Naive B cell (primary cell): Measurements from ENCODE around the gene IFNL2. TPM values are rescaled to one million over a fixed set of nuclear protein-coding genes. Genes with fewer than 3 reads are reported as not detected.
A peak's percentile ranks its signal among the peaks of the same experiment; 100 is the strongest.
"Not testable (repeated sequence)": the region's sequence is repeated elsewhere in the genome, so short reads cannot be mapped to it uniquely, and the experiment has no call there.

Experiments used
- ATAC-seq, 2 donors: fragments of 150-1000 bp; cut with Tn5 transposase; 2 replicates each; pipeline ENCODE4 v1.10.0; 2021; ENCODE audit warnings: low read depth in 2 of 2, mild to moderate bottlenecking in 2 of 2, moderate library complexity in 2 of 2
- DNase-seq: peaks from one replicate; pipeline ENCODE4 v3.0.0; 2022
- H3K27ac Mint-ChIP-seq, 6 donors: one replicate each; pipeline ENCODE4 v1.8.0; 2020 to 2022; ENCODE audit warnings: mild to moderate bottlenecking in 6 of 6, mixed read lengths in 6 of 6, moderate library complexity in 5 of 6, inconsistent platforms in 2 of 6
- H3K27me3 Mint-ChIP-seq, 3 donors: one replicate each; pipeline ENCODE4 v1.8.0; 2021 to 2022; ENCODE audit warnings: mixed read lengths in 3 of 3, mild to moderate bottlenecking in 1 of 3
- H3K36me3 Mint-ChIP-seq, 2 donors: one replicate each; pipeline ENCODE4 v1.8.0; 2020 to 2022; ENCODE audit warnings: mixed read lengths in 2 of 2, inconsistent platforms in 1 of 2, mild to moderate bottlenecking in 1 of 2
- H3K4me1 Mint-ChIP-seq, 3 donors: one replicate each; pipeline ENCODE4 v1.8.0; 2020 to 2022; ENCODE audit warnings: mixed read lengths in 3 of 3, inconsistent platforms in 1 of 3, mild to moderate bottlenecking in 1 of 3, moderate library complexity in 1 of 3
- H3K4me3 Mint-ChIP-seq, 8 donors: one replicate each; pipeline ENCODE4 v1.8.0; 2020 to 2022; ENCODE audit warnings: mild to moderate bottlenecking in 8 of 8, mixed read lengths in 8 of 8, moderate library complexity in 8 of 8, inconsistent platforms in 2 of 8
- H3K9me3 Mint-ChIP-seq, 7 donors: one replicate each; pipeline ENCODE4 v1.8.0; 2020 to 2022; ENCODE audit warnings: mixed read lengths in 7 of 7, mild to moderate bottlenecking in 5 of 7, inconsistent platforms in 2 of 7, moderate library complexity in 1 of 7
- polyA plus RNA-seq, 6 donors: library from polyadenylated mRNA; unstranded; fragments of 300-500 nt; fragmentation: Illumina TruSeq; gene quantifications; one replicate each; pipeline ENCODE4 v1.2.3, GENCODE V29; 2021; ENCODE audit warnings: low read depth in 6 of 6

IFNL2 gene
- polyA plus RNA-seq, 6 donors from 2014 or later, result not detected

DNA sequence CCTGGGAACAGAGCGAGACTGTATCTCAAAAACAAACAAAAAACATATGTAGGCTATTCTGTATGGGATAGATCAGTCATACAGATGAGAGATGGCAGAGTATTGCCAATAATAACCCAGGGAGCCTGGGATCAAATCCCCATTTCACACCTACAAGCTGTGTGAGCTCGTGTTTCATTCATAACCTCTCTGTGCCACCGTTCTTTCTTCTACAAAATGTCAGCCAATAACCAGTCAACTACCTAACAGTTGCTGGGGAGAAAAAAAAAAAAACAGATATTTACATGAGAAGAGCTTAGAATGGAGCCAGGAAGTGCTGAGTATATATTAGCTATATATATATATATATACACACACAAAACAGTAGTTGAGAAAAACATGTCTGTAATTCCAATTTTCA is 6.5 kb upstream of the IFNL2 start:
- no peak overlapping the region for H3K27ac Mint-ChIP-seq
- H3K4me1 Mint-ChIP-seq, result peaks cover 0 to 4% (median 3%) of the 10 kb centered on the region in 3 donors
- no peak overlapping the region for H3K4me3 Mint-ChIP-seq
- peaks cover 5 to 8% of the 10 kb centered on the region in 2 donors for H3K36me3 Mint-ChIP-seq
- DNase-seq (no peak), ATAC-seq (no peak)
- peaks cover 0 to 5% (median 2%) of the 10 kb centered on the region in 7 donors for H3K9me3 Mint-ChIP-seq
- H3K27me3 Mint-ChIP-seq, result peaks cover 32 to 57% (median 40%) of the 10 kb centered on the region in 3 donors

DNA sequence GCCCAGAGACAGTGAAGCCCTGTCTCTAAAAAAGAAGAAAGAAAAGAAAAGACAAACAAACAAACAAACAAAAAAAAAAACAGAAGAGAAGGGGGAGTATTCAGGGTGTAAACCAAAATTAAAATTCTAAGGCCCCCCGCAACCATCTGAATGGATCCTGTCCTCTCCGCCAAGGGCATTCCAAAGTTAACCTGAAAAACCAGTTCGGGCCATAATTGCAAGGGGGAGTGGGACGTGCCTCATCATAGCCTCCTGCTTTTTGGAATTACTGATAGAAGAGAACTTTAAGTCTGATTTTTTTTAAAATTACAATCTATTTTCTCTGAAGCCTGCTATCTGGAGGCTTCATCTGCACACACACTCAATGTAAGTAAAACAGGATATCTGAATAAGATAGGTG is 5.7 kb upstream of the IFNL2 start:
- peaks cover 5 to 8% of the 10 kb centered on the region in 2 donors for H3K36me3 Mint-ChIP-seq
- H3K9me3 Mint-ChIP-seq, result peaks cover 0 to 5% (median 0%) of the 10 kb centered on the region in 7 donors
- no peak for DNase-seq
- no peak overlapping the region for H3K4me3 Mint-ChIP-seq
- H3K27me3 Mint-ChIP-seq, result peaks cover 29 to 57% (median 35%) of the 10 kb centered on the region in 3 donors
- no peak for ATAC-seq
- peaks cover 0 to 4% (median 3%) of the 10 kb centered on the region in 3 donors for H3K4me1 Mint-ChIP-seq
- H3K27ac Mint-ChIP-seq, result no peak overlapping the region

DNA sequence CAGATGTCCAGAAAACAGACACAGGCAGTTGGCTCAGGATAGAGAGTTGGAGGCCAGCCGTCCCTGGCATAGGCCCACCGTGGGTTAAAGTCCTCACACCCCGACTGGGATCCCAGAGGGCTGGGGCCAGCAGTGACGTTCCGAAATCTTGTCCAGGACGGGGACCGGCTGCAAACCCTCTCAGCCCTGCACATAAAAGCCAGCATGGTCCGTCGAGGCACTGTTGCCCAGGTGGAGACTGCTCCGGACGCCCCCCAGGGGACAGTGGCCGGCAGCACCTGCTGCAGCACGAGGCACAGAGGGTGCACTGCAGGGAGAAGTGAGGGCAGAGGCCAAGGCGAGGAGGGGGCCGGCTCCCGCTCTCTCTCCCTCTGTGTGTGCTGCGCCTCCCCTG is 4.3 kb upstream of the IFNL2 start:
- Mint-ChIP-seq H3K27me3 (peaks cover 25 to 64% (median 38%) of the 10 kb centered on the region in 3 donors), H3K36me3 (peaks cover 5 to 8% of the 10 kb centered on the region in 2 donors), H3K4me1 (peaks cover 0 to 4% (median 3%) of the 10 kb centered on the region in 3 donors), H3K9me3 (peaks cover 0 to 5% (median 0%) of the 10 kb centered on the region in 7 donors), H3K27ac (no peak overlapping the region), H3K4me3 (no peak overlapping the region)
- no peak for DNase-seq
- no peak for ATAC-seq

DNA sequence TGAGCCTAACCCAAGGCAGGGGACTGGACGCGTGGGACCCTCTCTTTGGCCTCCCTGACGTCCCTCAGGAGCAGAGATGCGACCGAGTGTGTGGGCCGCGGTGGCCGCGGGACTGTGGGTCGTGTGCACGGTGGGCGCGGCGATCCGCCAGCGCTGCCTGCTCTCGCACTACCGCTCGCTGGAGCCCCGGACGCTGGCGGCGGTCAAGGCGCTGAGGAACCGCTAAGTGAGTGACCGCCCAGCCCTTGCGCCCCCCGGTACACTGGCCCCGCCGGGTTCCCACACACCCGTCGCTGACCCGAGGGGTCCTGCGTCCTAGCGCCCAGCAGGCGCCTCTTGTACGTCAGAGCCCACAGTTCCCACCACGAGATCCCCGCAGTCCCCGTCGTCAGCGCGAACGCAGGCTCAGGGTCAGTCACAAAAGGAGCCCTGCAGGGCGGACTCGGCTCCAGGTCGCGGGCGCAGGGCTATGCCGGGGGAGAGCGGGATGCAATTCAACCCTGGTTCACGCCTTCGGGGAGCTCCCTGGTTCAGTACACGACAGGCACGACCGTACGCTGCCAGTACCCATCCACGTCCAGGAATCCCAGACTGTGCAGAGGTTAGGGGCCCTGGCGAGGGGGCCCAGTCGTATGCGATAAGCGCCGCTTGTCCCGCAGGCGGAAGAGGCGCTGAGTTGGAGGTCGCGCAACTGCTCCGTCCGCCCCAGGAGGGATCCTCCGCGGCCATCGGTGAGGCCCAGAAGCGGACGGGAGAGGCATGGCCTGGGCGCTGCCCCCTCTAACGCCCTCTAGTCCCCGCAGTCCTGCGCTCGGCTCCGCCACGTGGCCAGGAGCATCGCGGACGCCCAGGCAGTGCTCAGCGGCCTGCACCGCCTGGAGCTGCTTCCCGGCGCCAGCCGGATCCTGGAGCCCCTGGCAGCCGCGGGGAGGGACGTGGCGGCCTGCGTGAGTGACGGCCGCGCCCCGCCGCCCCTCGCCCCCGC is 3.6 kb upstream of the IFNL2 start:
- peaks cover 0 to 5% (median 0%) of the 10 kb centered on the region in 7 donors for H3K9me3 Mint-ChIP-seq
- H3K36me3 Mint-ChIP-seq, result peaks cover 5 to 8% of the 10 kb centered on the region in 2 donors
- H3K4me3 Mint-ChIP-seq, result no peak overlapping the region
- peaks cover 25 to 71% (median 45%) of the 10 kb centered on the region in 3 donors for H3K27me3 Mint-ChIP-seq
- DNase-seq, result no peak
- H3K27ac Mint-ChIP-seq, result no peak overlapping the region
- H3K4me1 Mint-ChIP-seq, result peaks cover 0 to 4% (median 3%) of the 10 kb centered on the region in 3 donors
- ATAC-seq, result no peak

DNA sequence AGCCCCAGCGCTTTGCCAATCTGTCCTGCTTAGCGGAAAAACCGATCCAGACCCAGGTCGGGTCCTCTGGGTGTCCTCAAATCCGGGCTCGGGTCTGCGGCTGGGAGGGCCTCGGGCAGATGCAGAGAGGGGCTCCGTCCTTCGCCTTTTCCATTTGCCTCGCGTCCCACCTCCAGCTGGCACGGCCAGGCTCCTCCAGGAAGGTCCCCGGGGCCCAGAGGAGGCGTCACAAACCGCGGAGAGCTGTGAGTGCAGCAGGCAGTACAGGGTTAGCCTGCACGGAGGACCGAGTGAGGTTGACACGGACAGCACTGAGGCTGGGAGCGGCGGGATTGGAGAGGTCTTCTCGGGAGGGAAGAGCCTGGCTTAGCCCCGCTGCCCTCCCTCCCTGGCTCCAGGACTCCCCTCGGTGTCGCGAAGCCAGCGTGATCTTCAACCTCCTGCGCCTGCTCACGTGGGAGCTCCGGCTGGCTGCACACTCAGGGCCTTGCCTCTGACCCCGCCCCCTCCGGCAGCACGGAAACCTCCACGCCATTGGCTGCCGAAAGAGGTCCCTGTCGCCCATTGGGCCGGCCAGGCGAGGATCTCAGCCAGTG is 2.8 kb upstream of the IFNL2 start:
- peaks cover 0 to 5% (median 0%) of the 10 kb centered on the region in 7 donors for H3K9me3 Mint-ChIP-seq
- H3K36me3 Mint-ChIP-seq, result peaks cover 5 to 8% of the 10 kb centered on the region in 2 donors
- DNase-seq, result no peak
- H3K4me1 Mint-ChIP-seq, result peaks cover 0 to 4% (median 3%) of the 10 kb centered on the region in 3 donors
- H3K27me3 Mint-ChIP-seq, result peaks cover 30 to 70% (median 53%) of the 10 kb centered on the region in 3 donors
- no peak for ATAC-seq
- no peak overlapping the region for H3K27ac Mint-ChIP-seq
- H3K4me3 Mint-ChIP-seq, result peak overlapping the region in 1 of 8 donors; percentile 47

DNA sequence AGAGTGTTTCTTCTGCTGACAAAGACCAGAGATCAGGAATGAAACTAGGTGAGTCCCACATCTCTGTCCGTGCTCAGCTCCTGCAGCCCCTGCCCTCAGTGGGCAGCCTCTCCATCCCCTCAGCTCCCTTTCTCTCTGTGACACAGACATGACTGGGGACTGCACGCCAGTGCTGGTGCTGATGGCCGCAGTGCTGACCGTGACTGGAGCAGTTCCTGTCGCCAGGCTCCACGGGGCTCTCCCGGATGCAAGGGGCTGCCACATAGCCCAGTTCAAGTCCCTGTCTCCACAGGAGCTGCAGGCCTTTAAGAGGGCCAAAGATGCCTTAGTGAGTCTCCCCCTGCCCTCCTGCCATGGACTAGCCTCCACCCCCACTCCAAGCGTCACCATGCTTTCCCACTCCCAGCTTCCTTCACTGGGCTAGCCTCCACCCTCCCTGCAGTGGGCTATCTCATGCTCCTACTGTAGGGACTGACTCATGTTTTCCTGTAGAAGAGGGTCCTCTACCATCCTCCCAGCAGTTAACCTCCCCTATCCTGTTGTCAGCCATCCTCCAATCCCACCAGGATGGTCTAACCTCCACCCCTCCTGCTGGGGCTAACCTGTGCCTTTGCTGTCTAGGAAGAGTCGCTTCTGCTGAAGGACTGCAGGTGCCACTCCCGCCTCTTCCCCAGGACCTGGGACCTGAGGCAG is 481 bp downstream of the IFNL2 start:
- H3K27ac Mint-ChIP-seq, result peak overlapping the region in 2 of 6 donors; percentile 26 to 72
- not testable (repeated sequence) for H3K4me1 Mint-ChIP-seq, H3K9me3 Mint-ChIP-seq, H3K36me3 Mint-ChIP-seq, DNase-seq, H3K4me3 Mint-ChIP-seq, ATAC-seq
- peaks cover 17 to 53% (median 39%) of the 10 kb centered on the region in 3 donors for H3K27me3 Mint-ChIP-seq

DNA sequence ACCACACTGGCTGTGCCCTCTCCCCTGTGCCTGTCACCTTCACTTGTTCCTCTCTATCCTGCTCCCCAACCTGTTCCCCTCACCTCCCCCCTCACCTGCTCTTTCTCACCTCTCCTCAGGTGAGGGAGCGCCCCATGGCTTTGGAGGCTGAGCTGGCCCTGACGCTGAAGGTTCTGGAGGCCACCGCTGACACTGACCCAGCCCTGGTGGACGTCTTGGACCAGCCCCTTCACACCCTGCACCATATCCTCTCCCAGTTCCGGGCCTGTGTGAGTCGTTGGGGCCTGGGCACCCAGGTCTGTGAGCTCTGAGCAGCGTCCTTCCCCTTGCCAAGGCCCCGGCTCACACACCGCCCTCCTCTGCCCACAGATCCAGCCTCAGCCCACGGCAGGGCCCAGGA is 1.2 kb downstream of the IFNL2 start:
- not testable (repeated sequence) for H3K9me3 Mint-ChIP-seq, H3K36me3 Mint-ChIP-seq, H3K4me1 Mint-ChIP-seq, ATAC-seq, H3K4me3 Mint-ChIP-seq, DNase-seq
- H3K27me3 Mint-ChIP-seq, result peaks cover 14 to 46% (median 32%) of the 10 kb centered on the region in 3 donors
- peak overlapping the region in 1 of 6 donors; percentile 26 for H3K27ac Mint-ChIP-seq

DNA sequence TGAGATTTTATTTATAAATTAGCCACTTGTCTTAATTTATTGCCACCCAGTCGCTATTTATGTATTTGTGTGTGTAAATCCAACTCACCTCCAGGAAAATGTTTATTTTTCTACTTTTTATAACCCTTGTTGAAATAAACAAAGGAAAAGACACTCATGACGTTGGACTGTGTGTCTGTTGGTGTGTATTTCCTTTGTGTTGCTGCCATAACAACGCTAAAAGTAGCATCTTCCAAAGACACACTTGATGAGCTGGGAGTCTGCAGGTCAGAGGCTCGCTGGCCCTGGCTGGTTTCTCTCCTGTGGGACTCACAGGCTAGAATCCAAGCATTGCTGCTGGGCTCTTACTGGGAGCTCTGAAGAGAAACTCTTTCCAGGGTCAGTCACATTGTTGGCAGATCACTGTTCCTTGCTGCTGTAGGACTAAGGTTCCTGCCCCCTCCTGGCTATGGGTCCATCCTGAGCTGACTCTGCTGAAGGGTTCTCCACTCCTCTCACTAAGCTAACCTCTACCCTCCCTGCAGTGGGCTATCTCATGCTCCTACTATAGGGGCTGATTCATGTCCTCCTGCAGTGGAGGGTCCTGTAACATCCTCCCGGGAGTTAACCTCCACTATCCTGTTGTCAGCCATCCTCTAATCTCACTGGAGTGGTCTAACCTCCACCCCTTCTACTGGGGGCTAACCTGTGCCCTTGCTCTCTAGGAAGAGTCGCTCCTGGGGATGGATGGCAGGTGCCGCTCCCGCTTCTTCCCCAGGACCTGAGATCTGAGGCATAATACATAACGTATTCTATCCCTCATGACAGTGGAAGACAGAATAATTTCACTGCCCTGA is 2.1 kb downstream of the IFNL2 start:
- no peak for ATAC-seq
- peak overlapping the region in 1 of 8 donors; percentile 70 for H3K4me3 Mint-ChIP-seq
- peaks cover 14 to 42% (median 31%) of the 10 kb centered on the region in 3 donors for H3K27me3 Mint-ChIP-seq
- H3K36me3 Mint-ChIP-seq, result no peaks in the 10 kb centered on the region
- no peaks in the 10 kb centered on the region for H3K9me3 Mint-ChIP-seq
- no peaks in the 10 kb centered on the region for H3K4me1 Mint-ChIP-seq
- DNase-seq, result no peak
- peak overlapping the region in 1 of 6 donors; percentile 67 for H3K27ac Mint-ChIP-seq

DNA sequence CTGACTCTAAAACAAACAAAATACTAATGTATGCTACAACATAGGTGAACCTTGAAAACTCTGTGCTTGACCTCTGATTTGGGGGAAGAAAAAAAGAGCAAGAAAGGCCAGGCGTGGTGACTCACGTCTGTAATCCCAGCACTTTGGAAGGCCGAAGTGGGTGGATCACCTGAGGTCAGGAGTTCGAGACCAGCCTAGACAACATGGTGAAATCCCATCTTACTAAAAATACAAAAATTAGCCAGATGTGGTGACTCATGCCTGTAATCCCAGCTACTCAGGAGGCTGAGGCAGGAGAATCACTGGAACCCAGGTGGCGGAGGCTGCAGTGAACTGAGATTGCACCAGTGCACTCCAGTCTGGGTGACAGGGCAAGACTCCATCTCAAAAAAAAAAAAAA is 5.7 kb downstream of the IFNL2 start:
- H3K27ac Mint-ChIP-seq, ATAC-seq, H3K36me3 Mint-ChIP-seq, H3K9me3 Mint-ChIP-seq, DNase-seq, H3K4me1 Mint-ChIP-seq, H3K4me3 Mint-ChIP-seq: not testable (repeated sequence)
- H3K27me3 Mint-ChIP-seq, result peaks cover 20 to 24% (median 21%) of the 10 kb centered on the region in 3 donors

DNA sequence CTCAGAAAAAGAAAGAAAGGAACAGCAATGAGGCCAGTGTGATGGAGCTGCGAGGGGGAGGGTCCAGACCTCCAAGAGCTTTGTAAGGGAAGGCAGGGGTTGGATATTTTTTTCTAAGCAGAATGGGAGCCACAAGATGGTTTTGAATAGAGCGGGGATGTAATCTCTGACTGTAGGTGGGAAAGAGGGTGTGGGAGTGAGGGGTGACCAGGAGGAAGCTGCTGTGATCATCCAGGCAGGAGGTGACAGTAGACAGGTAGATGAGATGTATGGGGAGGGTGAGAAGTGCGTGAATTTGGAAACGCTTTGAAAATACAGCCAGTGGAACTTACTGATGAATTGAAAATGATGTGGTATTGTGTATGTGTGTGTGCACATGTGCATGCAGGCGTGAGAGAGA is 7.4 kb downstream of the IFNL2 start:
- no peak overlapping the region for H3K4me3 Mint-ChIP-seq
- peaks cover 0 to 4% (median 0%) of the 10 kb centered on the region in 7 donors for H3K9me3 Mint-ChIP-seq
- H3K27ac Mint-ChIP-seq, result no peak overlapping the region
- DNase-seq (no peak), ATAC-seq (no peak)
- H3K4me1 Mint-ChIP-seq, result no peaks in the 10 kb centered on the region
- peaks cover 6 to 13% (median 12%) of the 10 kb centered on the region in 3 donors for H3K27me3 Mint-ChIP-seq
- no peaks in the 10 kb centered on the region for H3K36me3 Mint-ChIP-seq

DNA sequence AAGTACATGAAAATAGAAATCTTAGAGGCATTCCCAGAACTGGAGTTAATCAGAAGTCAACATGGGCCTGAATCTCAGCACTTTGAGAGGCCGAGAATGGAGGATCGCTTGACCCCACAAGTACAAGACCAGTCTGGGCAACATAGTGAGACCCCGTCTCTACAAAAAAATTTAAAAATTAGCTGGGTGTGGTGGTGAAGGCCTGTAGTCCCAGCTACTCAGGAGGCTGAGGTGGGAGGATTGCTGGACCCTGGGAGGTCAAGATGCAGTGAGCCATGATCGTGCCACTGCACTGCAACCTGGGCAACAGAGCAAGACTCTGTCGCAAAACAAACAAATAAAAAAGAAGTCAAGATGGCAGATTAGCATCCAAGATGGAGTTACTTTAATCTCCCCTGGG is 8.5 kb downstream of the IFNL2 start:
- H3K27ac Mint-ChIP-seq, result peak overlapping the region in 1 of 6 donors; percentile 56
- peaks cover 0 to 12% (median 2%) of the 10 kb centered on the region in 7 donors for H3K9me3 Mint-ChIP-seq
- ATAC-seq (no peak), DNase-seq (no peak)
- H3K4me3 Mint-ChIP-seq, result no peak overlapping the region
- no peaks in the 10 kb centered on the region for H3K4me1 Mint-ChIP-seq
- H3K36me3 Mint-ChIP-seq, result peaks cover 0 to 5% of the 10 kb centered on the region in 2 donors
- H3K27me3 Mint-ChIP-seq, result peaks cover 5 to 15% (median 6%) of the 10 kb centered on the region in 3 donors

DNA sequence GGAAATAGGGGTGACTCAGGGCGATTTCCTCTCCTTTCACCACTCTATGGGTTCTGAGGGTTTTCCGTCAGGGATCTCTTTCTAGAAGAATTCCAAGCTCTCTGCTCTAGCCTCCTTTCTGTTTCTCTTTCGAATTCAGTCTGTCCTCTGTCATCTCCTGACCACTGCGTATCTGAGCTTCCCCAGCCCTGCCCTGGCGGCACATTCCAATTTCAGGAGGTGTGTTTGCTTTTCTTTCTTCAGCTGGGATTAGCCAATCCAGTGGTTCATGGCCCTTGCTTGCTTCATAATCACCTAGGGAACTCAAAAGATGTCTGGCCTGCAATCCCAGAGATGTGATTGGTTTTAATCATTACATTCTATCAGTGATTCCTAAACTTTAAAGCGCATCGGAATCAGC is 9.4 kb downstream of the IFNL2 start:
- peaks cover 0 to 10% of the 10 kb centered on the region in 2 donors for H3K36me3 Mint-ChIP-seq
- ATAC-seq (no peak), DNase-seq (no peak)
- H3K27ac Mint-ChIP-seq, result no peak overlapping the region
- H3K9me3 Mint-ChIP-seq, result peaks cover 0 to 19% (median 11%) of the 10 kb centered on the region in 7 donors
- peaks cover 5 to 18% (median 9%) of the 10 kb centered on the region in 3 donors for H3K27me3 Mint-ChIP-seq
- no peak overlapping the region for H3K4me3 Mint-ChIP-seq
- no peaks in the 10 kb centered on the region for H3K4me1 Mint-ChIP-seq
